SU-DHL-6 (cell line): ENCODE data around the gene FOXI3.

ENCODE experiments used
- CTCF ChIP-seq: fragments of 200-600 bp; sonication (generic); IDR thresholded peaks from one replicate; pipeline ENCODE4 v1.5.1; 2017; ENCODE audit warnings: antibody characterized with exemption, mild to moderate bottlenecking, low read length, moderate library complexity; ENCODE audit not compliant: insufficient read depth, poor library complexity, severe bottlenecking
- EZH2phosphoT487 ChIP-seq: fragments of 200-600 bp; sonication (generic), shearing (Covaris generic); conservative IDR thresholded peaks from 2 replicates; pipeline ENCODE4 v1.6.1; 2018; ENCODE audit warnings: mild to moderate bottlenecking, antibody characterized with exemption, low read length, moderate library complexity, mixed read lengths

DNA sequence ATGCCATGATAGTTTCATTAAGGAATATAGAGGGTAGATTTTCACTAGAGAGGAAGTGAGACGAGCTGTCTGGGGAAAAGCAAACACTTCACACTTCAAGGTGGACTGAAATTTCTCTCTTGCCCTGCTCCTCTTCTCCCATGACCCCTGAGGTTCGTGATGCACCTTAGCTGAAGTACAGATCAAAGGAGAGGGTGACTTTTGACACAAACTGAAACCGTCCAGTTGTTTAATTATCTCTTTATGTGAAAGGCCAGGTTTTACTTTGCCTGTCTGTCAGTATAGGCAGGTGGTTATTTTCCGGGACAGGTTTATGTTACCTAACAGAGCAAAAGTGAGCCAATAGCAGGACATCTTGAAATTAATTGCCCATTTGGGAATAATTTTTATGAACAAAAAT lies 41.0 kb upstream of the FOXI3 start:
- no peak for TF ChIP-seq CTCF
- TF ChIP-seq EZH2phosphoT487: no peak
